ENCODE data around the gene EAPP.
"Not testable (repeated sequence)": the region's sequence is repeated elsewhere in the genome, so short reads cannot be mapped to it uniquely, and the experiment has no call there.

Gene EAPP

GRCh38 chr14:34478261-34478660 is 61.2 kb downstream of the EAPP start:
- H3K27ac ChIP-seq (ENCODE audit: extremely low read depth, low read depth, low read length) = no peak overlapping the region
- ChIA-PET POLR2A (no interaction called here), CTCF (no interaction called here)
- no peaks in the 10 kb centered on the region for H3K4me1 ChIP-seq (ENCODE audit: control insufficient read depth, insufficient read depth, low read length)
- H3K9me3 ChIP-seq (ENCODE audit: control insufficient read depth, insufficient read depth, low read depth, low read length) = no peaks in the 10 kb centered on the region
- no peak overlapping the region for H3K4me3 ChIP-seq (ENCODE audit: low read depth, low read length)
- TF ChIP-seq PRDM1 (tag by site-specific recombination; IDR thresholded peaks at IDR 0.05) (no peak), ZNF776 (tag by site-specific recombination; IDR thresholded peaks at IDR 0.05; ENCODE audit: borderline replicate concordance) (no peak), ZNF366 (tag by site-specific recombination; conservative IDR thresholded peaks at IDR 0.05) (no peak), ZBTB10 (tag by site-specific recombination; IDR thresholded peaks at IDR 0.05) (no peak), ZNF274 (IDR thresholded peaks at IDR 0.05; ENCODE audit: low read length) (no peak), ZNF274 (tag by site-specific recombination; IDR thresholded peaks at IDR 0.05; ENCODE audit: borderline replicate concordance) (no peak), ZNF585B (tag by site-specific recombination; IDR thresholded peaks at IDR 0.05) (no peak), ZBTB20 (tag by site-specific recombination; IDR thresholded peaks at IDR 0.05) (no peak), KLF9 (tag by site-specific recombination; IDR thresholded peaks at IDR 0.05; ENCODE audit: low read depth) (no peak), ZNF404 (tag by site-specific recombination; IDR thresholded peaks at IDR 0.05) (no peak), ZNF571 (tag by site-specific recombination; IDR thresholded peaks at IDR 0.05) (no peak), ZNF521 (tag by site-specific recombination; IDR thresholded peaks at IDR 0.05) (no peak), ZNF692 (tag by site-specific recombination; IDR thresholded peaks at IDR 0.05) (no peak), ZNF549 (tag by site-specific recombination; IDR thresholded peaks at IDR 0.05) (no peak)
- TF ChIP-seq, protein P1, sequence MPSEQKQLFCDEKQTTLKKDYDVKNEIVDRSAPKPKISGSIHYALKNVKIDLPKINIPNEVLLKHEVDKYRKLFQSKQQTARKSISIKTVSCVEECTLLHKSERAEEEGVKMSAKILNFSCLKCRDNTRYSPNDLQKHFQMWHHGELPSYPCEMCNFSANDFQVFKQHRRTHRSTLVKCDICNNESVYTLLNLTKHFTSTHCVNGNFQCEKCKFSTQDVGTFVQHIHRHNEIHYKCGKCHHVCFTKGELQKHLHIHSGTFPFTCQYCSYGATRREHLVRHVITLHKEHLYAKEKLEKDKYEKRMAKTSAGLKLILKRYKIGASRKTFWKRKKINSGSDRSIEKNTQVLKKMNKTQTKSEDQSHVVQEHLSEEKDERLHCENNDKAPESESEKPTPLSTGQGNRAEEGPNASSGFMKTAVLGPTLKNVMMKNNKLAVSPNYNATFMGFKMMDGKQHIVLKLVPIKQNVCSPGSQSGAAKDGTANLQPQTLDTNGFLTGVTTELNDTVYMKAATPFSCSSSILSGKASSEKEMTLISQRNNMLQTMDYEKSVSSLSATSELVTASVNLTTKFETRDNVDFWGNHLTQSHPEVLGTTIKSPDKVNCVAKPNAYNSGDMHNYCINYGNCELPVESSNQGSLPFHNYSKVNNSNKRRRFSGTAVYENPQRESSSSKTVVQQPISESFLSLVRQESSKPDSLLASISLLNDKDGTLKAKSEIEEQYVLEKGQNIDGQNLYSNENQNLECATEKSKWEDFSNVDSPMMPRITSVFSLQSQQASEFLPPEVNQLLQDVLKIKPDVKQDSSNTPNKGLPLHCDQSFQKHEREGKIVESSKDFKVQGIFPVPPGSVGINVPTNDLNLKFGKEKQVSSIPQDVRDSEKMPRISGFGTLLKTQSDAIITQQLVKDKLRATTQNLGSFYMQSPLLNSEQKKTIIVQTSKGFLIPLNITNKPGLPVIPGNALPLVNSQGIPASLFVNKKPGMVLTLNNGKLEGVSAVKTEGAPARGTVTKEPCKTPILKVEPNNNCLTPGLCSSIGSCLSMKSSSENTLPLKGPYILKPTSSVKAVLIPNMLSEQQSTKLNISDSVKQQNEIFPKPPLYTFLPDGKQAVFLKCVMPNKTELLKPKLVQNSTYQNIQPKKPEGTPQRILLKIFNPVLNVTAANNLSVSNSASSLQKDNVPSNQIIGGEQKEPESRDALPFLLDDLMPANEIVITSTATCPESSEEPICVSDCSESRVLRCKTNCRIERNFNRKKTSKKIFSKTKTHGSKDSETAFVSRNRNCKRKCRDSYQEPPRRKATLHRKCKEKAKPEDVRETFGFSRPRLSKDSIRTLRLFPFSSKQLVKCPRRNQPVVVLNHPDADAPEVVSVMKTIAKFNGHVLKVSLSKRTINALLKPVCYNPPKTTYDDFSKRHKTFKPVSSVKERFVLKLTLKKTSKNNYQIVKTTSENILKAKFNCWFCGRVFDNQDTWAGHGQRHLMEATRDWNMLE (tag by site-specific recombination; conservative IDR thresholded peaks at IDR 0.05; ENCODE audit: low read depth) = no peak
- H3K36me3 ChIP-seq (ENCODE audit: control insufficient read depth in 2 of 2, insufficient read depth in 1 of 2, low read length in 2 of 2) = no peaks in the 10 kb centered on the region

DNA sequence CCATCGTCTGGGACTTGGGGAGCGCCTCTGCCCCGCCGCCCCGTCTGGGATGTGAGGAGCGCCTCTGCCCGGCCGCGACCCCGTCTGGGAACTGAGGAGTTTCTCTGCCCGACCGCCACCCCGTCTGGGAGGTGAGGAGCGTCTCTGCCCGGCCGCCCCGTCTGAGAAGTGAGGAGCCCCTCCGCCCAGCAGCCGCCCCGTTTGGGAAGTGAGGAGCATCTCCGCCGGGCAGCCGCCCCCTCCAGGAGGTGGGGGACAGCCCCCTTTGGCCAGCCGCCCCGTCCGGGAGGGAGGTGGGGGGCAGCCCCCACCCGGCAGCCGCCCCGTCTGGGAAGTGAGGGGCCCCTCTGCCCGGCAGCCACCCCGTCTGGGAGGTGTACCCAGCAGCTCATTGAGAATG is 63.5 kb downstream of the EAPP start:
- H3K36me3 ChIP-seq (ENCODE audit: control insufficient read depth in 2 of 2, insufficient read depth in 1 of 2, low read length in 2 of 2); CTCF ChIA-PET; H3K4me1 ChIP-seq (ENCODE audit: control insufficient read depth, insufficient read depth, low read length); H3K4me3 ChIP-seq (ENCODE audit: low read depth, low read length); H3K27ac ChIP-seq (ENCODE audit: extremely low read depth, low read depth, low read length); POLR2A ChIA-PET; H3K9me3 ChIP-seq (ENCODE audit: control insufficient read depth, insufficient read depth, low read depth, low read length): not testable (repeated sequence)

Data from HEK293 (cell line).